Naive thymus-derived CD4-positive, alpha-beta T cell (primary cell): ENCODE measurements around the gene LAMP1. TPM values are rescaled to one million over a fixed set of nuclear protein-coding genes. Genes with fewer than 3 reads are reported as not detected.
A peak's percentile ranks its signal among the peaks of the same experiment; 100 is the strongest.

ENCODE experiments used
- ATAC-seq: fragments of 150-1000 bp; cut with Tn5 transposase; 2 replicates; pipeline ENCODE4 v1.10.0; 2021; ENCODE audit warnings: mild to moderate bottlenecking, moderate library complexity
- CTCF ChIA-PET: fragments of 350-600 bp; sonication (Branson Sonifier 250); formaldehyde crosslinking; loops from one replicate; lab custom pipeline; 2021; ENCODE audit warnings: antibody characterized with exemption; lab: Charles Lee
- POLR2A ChIA-PET: fragments of 350-600 bp; sonication (Branson Sonifier 250); formaldehyde crosslinking; loops from one replicate; lab custom pipeline; 2021; ENCODE audit warnings: antibody characterized with exemption, inconsistent platforms; lab: Charles Lee
- DNase-seq, 9 donors: peaks; one replicate each; pipeline versions ENCODE4 v3.0.0 to v3.0.0-alpha.2; 2020 to 2022; ENCODE audit warnings: mixed read lengths in 1 of 9
- H3K27ac ChIP-seq: one replicate; pipeline ENCODE4 v1.7.0; 2013; ENCODE audit warnings: mild to moderate bottlenecking, low read depth, low read length, moderate library complexity
- H3K27me3 ChIP-seq, 2 donors: one replicate each; pipeline ENCODE4 v1.7.0; 2013; ENCODE audit warnings: low read length in 2 of 2, mild to moderate bottlenecking in 2 of 2, moderate library complexity in 2 of 2; ENCODE audit not compliant: control insufficient read depth in 2 of 2, insufficient read depth in 2 of 2
- H3K36me3 ChIP-seq, 3 experiments: 1 replicate in 2 of 3; 2 replicates in 1 of 3; pipeline ENCODE4 v1.7.0; 2013; ENCODE audit warnings: low read length in 3 of 3, mild to moderate bottlenecking in 3 of 3, moderate library complexity in 1 of 3; ENCODE audit not compliant: insufficient read depth in 3 of 3, control insufficient read depth in 2 of 3
- H3K4me1 ChIP-seq, 2 donors: one replicate each; pipeline ENCODE4 v1.7.0; 2013; ENCODE audit warnings: low read length in 2 of 2, mild to moderate bottlenecking in 2 of 2, moderate library complexity in 1 of 2; ENCODE audit not compliant: control insufficient read depth in 2 of 2, insufficient read depth in 2 of 2
- H3K4me3 ChIP-seq: 2 replicates; pipeline ENCODE4 v1.7.0; 2013; ENCODE audit warnings: mild to moderate bottlenecking, low read length
- H3K9me3 ChIP-seq, 3 experiments: 1 replicate in 2 of 3; 2 replicates in 1 of 3; pipeline ENCODE4 v1.7.0; 2013; ENCODE audit warnings: low read length in 3 of 3; ENCODE audit not compliant: control insufficient read depth in 2 of 3
- H3K27ac Mint-ChIP-seq, 9 donors: one replicate each; pipeline ENCODE4 v1.8.0; 2020 to 2022; ENCODE audit warnings: mixed read lengths in 9 of 9, mild to moderate bottlenecking in 8 of 9, moderate library complexity in 5 of 9, inconsistent platforms in 2 of 9
- H3K27me3 Mint-ChIP-seq, 5 donors: one replicate each; pipeline ENCODE4 v1.8.0; 2021 to 2022; ENCODE audit warnings: mixed read lengths in 5 of 5, mild to moderate bottlenecking in 1 of 5
- H3K36me3 Mint-ChIP-seq, 5 donors: one replicate each; pipeline ENCODE4 v1.8.0; 2020 to 2022; ENCODE audit warnings: mixed read lengths in 5 of 5, mild to moderate bottlenecking in 3 of 5, inconsistent platforms in 1 of 5
- H3K4me1 Mint-ChIP-seq, 7 donors: one replicate each; pipeline ENCODE4 v1.8.0; 2020 to 2022; ENCODE audit warnings: mixed read lengths in 7 of 7, mild to moderate bottlenecking in 3 of 7, inconsistent platforms in 1 of 7
- H3K4me3 Mint-ChIP-seq, 10 donors: one replicate each; pipeline ENCODE4 v1.8.0; 2020 to 2022; ENCODE audit warnings: mild to moderate bottlenecking in 10 of 10, mixed read lengths in 10 of 10, moderate library complexity in 6 of 10, inconsistent platforms in 2 of 10
- H3K9me3 Mint-ChIP-seq, 11 donors: one replicate each; pipeline ENCODE4 v1.8.0; 2020 to 2022; ENCODE audit warnings: mixed read lengths in 11 of 11, mild to moderate bottlenecking in 4 of 11, inconsistent platforms in 1 of 11, moderate library complexity in 1 of 11
- intact Hi-C, 2 donors: fragments of 100-400 bp; cut with micrococcal nuclease; formaldehyde crosslinking; loops; one replicate each; pipeline ENCODE4 v1.15.1; 2023
- polyA plus RNA-seq, 2 donors: library from polyadenylated mRNA; unstranded; fragments of 300-500 nt; fragmentation: Illumina TruSeq; gene quantifications; one replicate each; pipeline ENCODE4 v1.2.3, GENCODE V29; 2021
- total RNA-seq, 6 experiments: library from RNA in 5 of 6; stranded (reverse) in 5 of 6; gene quantifications; 1 replicate in 5 of 6; 2 replicates in 1 of 6; pipeline ENCODE4 v1.2.3 and lab custom pipeline; 2021 to 2026

Gene LAMP1
- total and polyA plus RNA-seq, 7 experiments from 2014 or later, result 21.6 to 113 (median 92.7) TPM

DNA sequence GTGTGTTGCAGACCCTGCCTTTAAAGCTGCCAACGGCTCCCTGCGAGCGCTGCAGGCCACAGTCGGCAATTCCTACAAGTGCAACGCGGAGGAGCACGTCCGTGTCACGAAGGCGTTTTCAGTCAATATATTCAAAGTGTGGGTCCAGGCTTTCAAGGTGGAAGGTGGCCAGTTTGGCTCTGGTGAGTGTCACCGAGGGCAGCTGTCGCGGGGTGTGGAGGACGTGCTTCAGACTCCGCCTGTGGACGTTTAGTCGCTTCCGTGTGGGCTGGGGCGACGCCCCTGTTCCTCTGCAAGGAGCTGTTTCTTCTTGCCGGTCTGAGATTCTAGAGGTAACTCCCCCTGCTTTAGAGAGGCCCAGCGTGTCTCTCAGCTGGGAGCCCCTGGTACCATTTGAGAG is 24.5 kb downstream of the LAMP1 start:
- intact Hi-C loops, result no loop called here
- DNase-seq, result no peak
- Mint-ChIP-seq H3K4me1 (peaks cover 0 to 4% (median 0%) of the 10 kb centered on the region in 7 donors), H3K4me3 (no peak overlapping the region), H3K9me3 (peaks cover 0 to 2% (median 0%) of the 10 kb centered on the region in 11 donors), H3K27ac (no peak overlapping the region), H3K36me3 (peaks cover 8 to 55% (median 33%) of the 10 kb centered on the region in 5 donors), H3K27me3 (no peaks in the 10 kb centered on the region)
- ChIA-PET POLR2A (no interaction called here), CTCF (no interaction called here)
- no peak for ATAC-seq
- H3K9me3 ChIP-seq, result no peaks in the 10 kb centered on the region
- no peaks in the 10 kb centered on the region for H3K4me1 ChIP-seq
- H3K4me3 ChIP-seq, result no peak overlapping the region
- no peaks in the 10 kb centered on the region for H3K27me3 ChIP-seq
- no peak overlapping the region for H3K27ac ChIP-seq
- H3K36me3 ChIP-seq, result peaks cover 15 to 77% (median 19%) of the 10 kb centered on the region in 3 experiments

DNA sequence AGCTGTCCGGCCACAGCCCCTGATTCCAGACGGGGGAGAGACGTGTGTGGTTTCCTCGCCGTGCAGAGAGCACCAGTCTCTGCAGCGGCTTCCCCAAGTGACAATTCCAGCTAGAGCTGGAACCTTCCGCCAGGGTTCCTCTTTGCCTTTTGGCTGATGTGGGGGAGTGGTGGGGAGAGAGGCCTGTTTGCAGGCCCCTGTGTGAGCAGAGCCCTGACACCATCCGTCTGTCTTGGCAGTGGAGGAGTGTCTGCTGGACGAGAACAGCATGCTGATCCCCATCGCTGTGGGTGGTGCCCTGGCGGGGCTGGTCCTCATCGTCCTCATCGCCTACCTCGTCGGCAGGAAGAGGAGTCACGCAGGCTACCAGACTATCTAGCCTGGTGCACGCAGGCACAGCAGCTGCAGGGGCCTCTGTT is 25.0 kb downstream of the LAMP1 start:
- Mint-ChIP-seq H3K4me1 (peaks cover 0 to 4% (median 0%) of the 10 kb centered on the region in 7 donors), H3K4me3 (no peak overlapping the region), H3K27me3 (no peaks in the 10 kb centered on the region), H3K36me3 (peaks cover 8 to 55% (median 33%) of the 10 kb centered on the region in 5 donors), H3K27ac (no peak overlapping the region), H3K9me3 (peaks cover 0 to 3% (median 0%) of the 10 kb centered on the region in 11 donors)
- H3K27me3 ChIP-seq, result no peaks in the 10 kb centered on the region
- intact Hi-C loops, result no loop called here
- no peaks in the 10 kb centered on the region for H3K9me3 ChIP-seq
- POLR2A ChIA-PET, result no interaction called here
- CTCF ChIA-PET, result interaction anchor here (0.6 kb wide), 1 partner anchor 822 kb away, joined by 4 read pairs; no protein-coding TSS in a partner anchor
- H3K36me3 ChIP-seq, result peaks cover 15 to 72% (median 19%) of the 10 kb centered on the region in 3 experiments
- DNase-seq (no peak), ATAC-seq (no peak)
- H3K4me3 ChIP-seq, result no peak overlapping the region
- H3K4me1 ChIP-seq, result no peaks in the 10 kb centered on the region
- H3K27ac ChIP-seq, result no peak overlapping the region

DNA sequence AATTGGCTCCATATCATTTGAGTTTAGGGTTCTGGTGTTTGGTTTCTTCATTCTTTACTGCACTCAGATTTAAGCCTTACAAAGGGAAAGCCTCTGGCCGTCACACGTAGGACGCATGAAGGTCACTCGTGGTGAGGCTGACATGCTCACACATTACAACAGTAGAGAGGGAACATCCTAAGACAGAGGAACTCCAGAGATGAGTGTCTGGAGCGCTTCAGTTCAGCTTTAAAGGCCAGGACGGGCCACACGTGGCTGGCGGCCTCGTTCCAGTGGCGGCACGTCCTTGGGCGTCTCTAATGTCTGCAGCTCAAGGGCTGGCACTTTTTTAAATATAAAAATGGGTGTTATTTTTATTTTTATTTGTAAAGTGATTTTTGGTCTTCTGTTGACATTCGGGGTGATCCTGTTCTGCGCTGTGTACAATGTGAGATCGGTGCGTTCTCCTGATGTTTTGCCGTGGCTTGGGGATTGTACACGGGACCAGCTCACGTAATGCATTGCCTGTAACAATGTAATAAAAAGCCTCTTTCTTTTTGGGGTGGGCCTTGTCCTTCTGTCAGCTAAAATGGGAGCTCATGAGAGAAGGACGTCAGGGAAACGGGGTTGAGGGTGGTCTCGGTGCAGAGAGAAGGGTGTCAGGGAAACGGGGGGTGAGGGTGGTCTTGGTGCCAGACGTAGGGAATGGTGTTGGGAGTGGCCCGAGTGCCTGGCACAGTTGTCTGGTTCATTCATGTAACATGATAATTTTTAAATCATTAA is 26.0 kb downstream of the LAMP1 start:
- ATAC-seq (no peak), DNase-seq (no peak)
- intact Hi-C loops, result no loop called here
- Mint-ChIP-seq H3K27ac (no peak overlapping the region), H3K9me3 (peaks cover 0 to 3% (median 0%) of the 10 kb centered on the region in 11 donors), H3K36me3 (peaks cover 8 to 53% (median 32%) of the 10 kb centered on the region in 5 donors), H3K4me1 (peaks cover 0 to 4% (median under 1%) of the 10 kb centered on the region in 7 donors), H3K27me3 (no peaks in the 10 kb centered on the region), H3K4me3 (no peak overlapping the region)
- H3K9me3 ChIP-seq, result no peaks in the 10 kb centered on the region
- no peak overlapping the region for H3K4me3 ChIP-seq
- no peaks in the 10 kb centered on the region for H3K4me1 ChIP-seq
- POLR2A ChIA-PET, result interaction anchor here (0.6 kb wide), 2 partner anchors 11 to 80 kb away, joined by 3 to 5 read pairs; no protein-coding TSS in a partner anchor
- H3K36me3 ChIP-seq, result peaks cover 15 to 62% (median 19%) of the 10 kb centered on the region in 3 experiments
- no peaks in the 10 kb centered on the region for H3K27me3 ChIP-seq
- H3K27ac ChIP-seq, result no peak overlapping the region
- CTCF ChIA-PET, result interaction anchor here (0.6 to 0.9 kb wide), 2 partner anchors 12 to 71 kb away, joined by 3 to 4 read pairs; no protein-coding TSS in a partner anchor

DNA sequence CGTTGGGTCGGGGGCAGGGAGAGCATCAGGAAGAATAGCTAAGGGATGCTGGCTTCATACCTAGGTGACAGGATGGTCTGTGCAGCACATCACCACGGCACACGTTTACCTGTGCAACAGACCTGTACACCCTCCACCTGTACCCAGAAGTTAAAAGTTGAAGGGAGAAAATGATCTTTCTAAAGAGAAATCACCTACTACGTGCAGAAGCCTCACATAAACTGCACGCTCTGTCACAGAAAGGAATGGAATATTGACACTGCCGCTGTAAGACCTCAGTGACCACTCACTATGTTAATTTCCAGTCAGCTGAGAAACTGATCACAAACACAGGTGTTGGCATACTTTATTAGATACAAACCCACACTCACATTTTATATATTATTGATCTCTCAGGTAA is 26.8 kb downstream of the LAMP1 start:
- POLR2A ChIA-PET, result interaction anchor here (1.2 kb wide), 1 partner anchor 18 kb away, joined by 4 read pairs; no protein-coding TSS in a partner anchor
- DNase-seq, result no peak
- no peaks in the 10 kb centered on the region for H3K9me3 ChIP-seq
- peak overlapping the region in 1 of 9 donors; percentile 13 for H3K27ac Mint-ChIP-seq
- intact Hi-C loops, result no loop called here
- no peak overlapping the region for H3K4me3 ChIP-seq
- H3K27me3 ChIP-seq, result no peaks in the 10 kb centered on the region
- H3K27me3 Mint-ChIP-seq, result no peaks in the 10 kb centered on the region
- H3K36me3 ChIP-seq, result peaks cover 15 to 54% (median 17%) of the 10 kb centered on the region in 3 experiments
- no peaks in the 10 kb centered on the region for H3K4me1 ChIP-seq
- H3K4me1 Mint-ChIP-seq, result peaks cover 0 to 9% (median 3%) of the 10 kb centered on the region in 7 donors
- H3K27ac ChIP-seq, result no peak overlapping the region
- peaks cover 8 to 51% (median 29%) of the 10 kb centered on the region in 5 donors for H3K36me3 Mint-ChIP-seq
- H3K4me3 Mint-ChIP-seq, result no peak overlapping the region
- no peak for ATAC-seq
- H3K9me3 Mint-ChIP-seq, result peaks cover 0 to 6% (median 0%) of the 10 kb centered on the region in 11 donors
- CTCF ChIA-PET, result interaction anchor here (0.9 kb wide), 1 partner anchor 70 kb away, joined by 3 read pairs; no protein-coding TSS in a partner anchor

DNA sequence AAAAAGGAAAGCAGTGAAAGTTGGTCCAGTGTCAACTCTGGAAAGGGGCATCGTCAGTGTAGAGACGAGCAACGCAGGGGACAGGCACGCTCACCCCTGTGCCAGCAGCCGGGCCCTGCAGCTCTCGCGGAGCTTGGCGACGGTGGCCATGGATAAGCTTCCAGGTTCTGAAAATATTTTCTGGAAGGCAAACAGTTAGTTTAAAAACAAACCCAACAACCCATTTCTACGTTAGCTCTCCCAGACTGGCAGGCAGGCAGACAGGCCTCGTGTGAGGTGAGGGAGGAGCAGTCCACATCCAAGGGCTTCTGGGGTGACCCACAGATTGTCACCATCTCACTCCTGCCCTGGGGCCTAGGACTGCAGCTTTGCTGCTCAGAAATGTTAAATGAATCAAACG is 27.4 kb downstream of the LAMP1 start:
- intact Hi-C loops, result no loop called here
- H3K36me3 Mint-ChIP-seq, result peaks cover 8 to 51% (median 29%) of the 10 kb centered on the region in 5 donors
- Histone ChIP-seq H3K27me3 (no peaks in the 10 kb centered on the region), H3K9me3 (no peaks in the 10 kb centered on the region), H3K4me1 (no peaks in the 10 kb centered on the region), H3K27ac (no peak overlapping the region), H3K4me3 (no peak overlapping the region), H3K36me3 (peaks cover 12 to 48% (median 15%) of the 10 kb centered on the region in 3 experiments)
- peaks cover 0 to 7% (median 0%) of the 10 kb centered on the region in 11 donors for H3K9me3 Mint-ChIP-seq
- no peak for ATAC-seq
- no peaks in the 10 kb centered on the region for H3K27me3 Mint-ChIP-seq
- no peak for DNase-seq
- ChIA-PET POLR2A (interaction anchor here (1.2 kb wide), 1 partner anchor 17 kb away, joined by 4 read pairs; no protein-coding TSS in a partner anchor), CTCF (no interaction called here)
- H3K4me3 Mint-ChIP-seq, result no peak overlapping the region
- peak overlapping the region in 1 of 9 donors; percentile 48 for H3K27ac Mint-ChIP-seq
- H3K4me1 Mint-ChIP-seq, result peaks cover 0 to 11% (median 4%) of the 10 kb centered on the region in 7 donors

DNA sequence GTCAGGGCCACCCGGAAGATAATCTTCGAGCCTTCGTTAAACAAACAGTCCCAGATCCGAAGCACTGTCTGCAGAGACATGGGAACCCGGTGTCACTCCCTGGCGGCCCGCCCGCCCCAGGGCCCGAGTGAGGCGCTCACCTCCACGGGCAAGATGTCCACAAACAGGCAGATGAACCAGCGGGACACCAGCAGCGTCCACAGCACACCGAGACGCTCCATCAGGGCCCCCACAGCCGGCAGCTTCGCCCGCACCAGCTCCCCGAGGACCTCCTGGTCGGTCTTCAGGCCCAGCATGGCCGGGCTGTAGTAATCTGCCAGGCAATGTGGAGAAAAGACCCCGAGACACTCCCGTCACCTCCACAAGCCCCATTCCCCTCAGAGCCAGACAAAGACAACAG is 28.7 kb downstream of the LAMP1 start:
- ChIA-PET CTCF (no interaction called here), POLR2A (no interaction called here)
- no peak overlapping the region for H3K4me3 ChIP-seq
- peaks cover 0 to 7% (median 0%) of the 10 kb centered on the region in 11 donors for H3K9me3 Mint-ChIP-seq
- peaks cover 6 to 34% (median 8%) of the 10 kb centered on the region in 3 experiments for H3K36me3 ChIP-seq
- H3K4me1 Mint-ChIP-seq, result peaks cover 0 to 11% (median 4%) of the 10 kb centered on the region in 7 donors
- no peaks in the 10 kb centered on the region for H3K9me3 ChIP-seq
- no peak overlapping the region for H3K4me3 Mint-ChIP-seq
- H3K27me3 Mint-ChIP-seq, result no peaks in the 10 kb centered on the region
- H3K27ac ChIP-seq, result no peak overlapping the region
- H3K4me1 ChIP-seq, result no peaks in the 10 kb centered on the region
- DNase-seq (no peak), ATAC-seq (no peak)
- peaks cover 3 to 41% (median 26%) of the 10 kb centered on the region in 5 donors for H3K36me3 Mint-ChIP-seq
- intact Hi-C loops, result no loop called here
- H3K27me3 ChIP-seq, result no peaks in the 10 kb centered on the region
- H3K27ac Mint-ChIP-seq, result no peak overlapping the region
